GM12891 (cell line): ENCODE data around the gene ZFX.
"Not testable (repeated sequence)": the region's sequence is repeated elsewhere in the genome, so short reads cannot be mapped to it uniquely, and the experiment has no call there.

ENCODE experiments used
- DNase-seq: peaks from one replicate; pipeline ENCODE4 v3.0.0; 2011; ENCODE audit warnings: low spot score; ENCODE audit not compliant: insufficient read length
- FAIRE-seq: peaks from 2 replicates; lab custom pipeline; 2011; peaks lifted over from hg19 to GRCh38; lab: Jason Lieb, UNC
- PAX5 ChIP-seq: IDR thresholded peaks from 2 replicates; pipeline ENCODE4 v1.6.1; 2011; ENCODE audit warnings: low read length, moderate library complexity, mild to moderate bottlenecking; ENCODE audit not compliant: insufficient read depth, severe bottlenecking
- POLR2A ChIP-seq: IDR thresholded peaks from 2 replicates; pipeline ENCODE4 v1.6.1; 2011; ENCODE audit warnings: low read depth, low read length, control low read depth
- POLR2AphosphoS5 ChIP-seq: IDR thresholded peaks from 2 replicates; pipeline ENCODE4 v1.6.1; 2011; ENCODE audit warnings: low read depth, low read length, control low read depth
- POU2F2 ChIP-seq: IDR thresholded peaks from 2 replicates; pipeline ENCODE4 v1.6.1; 2011; ENCODE audit warnings: low read depth, mild to moderate bottlenecking, control low read depth, low read length, moderate library complexity
- SPI1 ChIP-seq: IDR thresholded peaks from 2 replicates; pipeline ENCODE4 v1.6.1; 2011; ENCODE audit warnings: low read depth, low read length, control low read depth
- TAF1 ChIP-seq: IDR thresholded peaks from 2 replicates; pipeline ENCODE4 v1.6.1; 2011; ENCODE audit warnings: low read depth, low read length, control low read depth

Gene ZFX

DNA sequence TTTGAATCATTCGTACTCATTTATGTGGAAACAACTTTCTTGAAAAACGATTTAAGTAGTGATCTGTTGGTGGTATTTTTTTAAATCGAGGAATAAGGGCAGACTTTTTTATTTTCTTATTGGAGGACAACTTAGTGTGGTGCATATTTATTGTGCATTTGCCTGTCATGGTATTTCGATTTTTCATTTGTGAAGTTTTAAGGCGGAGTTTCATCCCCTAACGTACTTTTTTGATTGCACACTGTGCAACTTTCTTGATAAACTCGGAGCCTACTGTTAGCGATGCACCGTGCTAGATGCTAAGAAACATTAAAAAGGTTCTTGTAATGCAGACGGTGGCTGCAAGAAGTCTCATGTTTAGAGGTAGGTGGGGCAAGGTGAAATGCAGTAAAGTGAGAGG, 1.4 kb downstream of the ZFX start:
- FAIRE-seq = no peak
- TF ChIP-seq POLR2A = no peak

DNA sequence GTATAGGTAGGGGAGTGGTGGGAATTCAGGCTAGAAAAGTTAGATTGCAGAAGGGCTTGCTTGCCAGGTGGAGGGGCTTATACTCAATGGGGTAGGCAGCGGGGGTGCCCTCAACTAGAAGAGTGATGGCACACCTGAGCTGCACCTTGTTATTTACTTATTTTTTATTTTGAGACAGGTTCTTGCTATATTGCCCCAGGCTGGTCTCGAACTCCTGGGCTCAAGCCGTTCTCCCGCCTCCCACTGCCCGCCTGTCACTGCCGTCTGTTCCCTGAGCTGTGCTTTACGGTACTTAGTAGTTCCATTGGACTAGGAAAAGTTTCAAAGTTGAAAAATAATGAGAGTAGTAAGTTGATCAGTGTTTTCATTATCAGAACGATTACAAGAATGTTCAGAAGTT, 2.0 kb downstream of the ZFX start:
- TF ChIP-seq SPI1 = no peak
- TF ChIP-seq PAX5 = no peak
- TF ChIP-seq POLR2AphosphoS5 = no peak
- no peak for TF ChIP-seq POU2F2
- no peak for TF ChIP-seq POLR2A
- no peak for TF ChIP-seq TAF1
- DNase-seq (no peak), FAIRE-seq (no peak)

More for the DNA sequence above, 1.4 kb downstream of the ZFX start:
- DNase-seq = no peak

DNA sequence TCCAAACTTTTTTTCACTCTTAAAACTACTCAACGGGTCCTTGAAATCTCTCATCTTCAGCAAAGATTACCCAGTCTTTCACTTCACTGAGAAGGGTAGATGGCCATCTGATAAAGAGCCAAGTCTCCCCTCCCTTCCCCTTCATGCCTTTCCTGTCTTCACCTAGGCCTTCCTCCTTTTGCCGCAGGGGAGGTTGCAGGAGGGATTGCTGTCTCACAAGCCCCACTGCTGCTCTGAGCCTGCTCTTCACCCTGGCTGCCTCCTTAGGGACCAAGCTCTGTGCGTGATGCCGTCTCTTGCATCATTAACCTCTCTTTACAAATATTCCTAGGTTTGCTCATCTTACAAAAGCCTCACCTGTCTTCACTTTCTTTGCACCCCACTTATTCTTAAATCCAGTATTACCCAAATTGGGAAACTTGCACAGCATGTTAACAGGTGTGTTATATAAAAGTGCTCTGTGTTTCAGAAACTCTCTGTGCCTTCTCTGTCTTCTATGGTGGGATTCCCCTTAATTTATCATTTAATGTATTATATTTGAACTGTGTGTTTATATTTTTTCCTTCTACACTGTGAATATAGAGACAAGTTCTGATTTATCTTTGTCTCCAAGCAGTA, 3.8 kb downstream of the ZFX start:
- DNase-seq = no peak
- peak; percentile 76 for FAIRE-seq
- no peak for TF ChIP-seq TAF1
- no peak for TF ChIP-seq SPI1
- TF ChIP-seq POU2F2 = no peak
- no peak for TF ChIP-seq PAX5
- TF ChIP-seq POLR2AphosphoS5 = no peak
- TF ChIP-seq POLR2A = no peak

DNA sequence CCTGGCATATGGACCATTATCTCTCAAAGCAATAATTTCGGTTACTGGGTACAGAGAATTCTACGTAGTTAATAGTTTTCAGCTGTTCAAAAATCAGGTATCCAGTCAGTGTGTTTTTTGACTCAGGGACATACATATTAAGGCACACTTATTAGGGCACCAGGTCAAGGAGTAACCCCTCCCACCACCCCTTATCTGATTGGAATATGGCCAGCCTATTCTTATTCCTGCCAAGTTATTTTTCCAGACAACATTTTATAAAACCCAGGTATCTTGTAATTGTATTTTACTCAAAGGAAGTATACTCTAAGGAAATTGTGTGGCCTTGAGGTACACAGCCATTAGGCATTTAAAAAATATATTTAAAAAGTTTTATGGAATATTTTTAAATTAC, 4.3 kb downstream of the ZFX start:
- no peak for TF ChIP-seq PAX5
- no peak for TF ChIP-seq POU2F2
- TF ChIP-seq POLR2AphosphoS5 = no peak
- TF ChIP-seq SPI1 = no peak
- TF ChIP-seq POLR2A = no peak
- TF ChIP-seq TAF1 = no peak
- DNase-seq = no peak
- FAIRE-seq = no peak

DNA sequence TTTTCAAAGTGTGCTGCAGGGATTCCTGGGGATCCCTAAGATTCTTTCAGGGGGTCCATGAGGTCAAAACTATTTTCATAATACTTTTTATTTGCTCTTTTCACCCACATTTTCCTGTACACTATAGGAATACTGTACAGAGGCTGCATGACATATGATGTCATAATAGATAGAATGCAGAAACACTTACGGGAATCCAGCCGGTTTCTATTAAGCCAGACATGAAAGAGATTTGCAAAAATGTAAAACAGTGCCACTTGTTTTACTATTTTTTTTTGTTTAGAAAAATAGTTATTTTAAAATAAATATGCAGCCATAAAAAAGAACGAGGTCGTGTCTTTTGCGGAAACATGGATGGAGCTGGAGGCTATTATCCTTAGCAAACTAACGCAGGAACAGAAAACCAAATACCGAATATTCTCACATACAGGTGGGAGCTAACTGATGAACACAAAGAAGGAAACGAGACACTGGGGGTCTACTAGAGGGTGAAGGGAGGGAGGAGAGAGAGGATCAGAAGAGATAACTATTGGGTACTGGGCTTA, 5.0 kb downstream of the ZFX start:
- no peak for TF ChIP-seq POLR2A
- TF ChIP-seq PAX5 = no peak
- no peak for TF ChIP-seq SPI1
- TF ChIP-seq POU2F2 = no peak
- TF ChIP-seq TAF1 = no peak
- no peak for TF ChIP-seq POLR2AphosphoS5
- DNase-seq (no peak), FAIRE-seq (no peak)

DNA sequence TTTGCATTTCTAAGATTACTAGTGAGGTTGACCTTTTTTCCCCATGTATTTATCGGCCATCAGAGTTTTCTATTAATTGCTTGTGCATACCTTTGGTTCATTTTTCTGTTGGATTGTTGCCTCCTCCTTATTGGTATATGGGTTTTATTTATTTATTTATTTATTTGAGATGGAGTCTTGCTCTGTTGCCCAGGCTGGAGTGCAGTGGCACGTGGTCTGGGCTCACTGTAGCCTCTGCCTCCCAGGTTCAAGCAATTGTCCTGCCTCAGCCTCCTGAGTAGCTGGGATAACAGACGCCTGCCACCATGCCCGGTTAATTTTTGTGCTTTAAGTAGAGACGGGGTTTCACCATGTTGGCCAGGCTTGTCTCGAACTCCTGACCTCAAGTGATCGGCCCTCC, 6.2 kb downstream of the ZFX start:
- peak; percentile 66 for FAIRE-seq
- DNase-seq = not testable (repeated sequence)

DNA sequence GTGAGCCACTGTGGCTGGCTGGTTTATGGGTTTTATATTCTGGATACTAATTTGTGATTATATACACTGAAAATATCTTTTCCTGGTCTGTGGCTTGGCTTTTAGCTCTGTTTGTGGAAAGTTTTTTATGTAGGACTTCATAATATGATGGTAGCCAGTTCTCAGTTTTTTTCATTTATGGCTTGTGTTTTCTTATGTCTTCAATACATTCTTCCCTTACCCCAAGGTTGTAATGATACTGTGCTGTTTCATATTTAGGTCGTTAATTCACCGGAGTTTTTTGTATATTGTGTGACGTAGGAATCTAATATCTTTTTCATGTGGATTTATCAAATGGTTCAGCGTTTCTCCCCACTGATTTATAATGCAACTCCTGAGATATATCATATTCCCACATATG, 6.6 kb downstream of the ZFX start:
- FAIRE-seq = no peak
- TF ChIP-seq POLR2A (no peak), SPI1 (no peak), POU2F2 (no peak), TAF1 (no peak), POLR2AphosphoS5 (no peak), PAX5 (no peak)

DNA sequence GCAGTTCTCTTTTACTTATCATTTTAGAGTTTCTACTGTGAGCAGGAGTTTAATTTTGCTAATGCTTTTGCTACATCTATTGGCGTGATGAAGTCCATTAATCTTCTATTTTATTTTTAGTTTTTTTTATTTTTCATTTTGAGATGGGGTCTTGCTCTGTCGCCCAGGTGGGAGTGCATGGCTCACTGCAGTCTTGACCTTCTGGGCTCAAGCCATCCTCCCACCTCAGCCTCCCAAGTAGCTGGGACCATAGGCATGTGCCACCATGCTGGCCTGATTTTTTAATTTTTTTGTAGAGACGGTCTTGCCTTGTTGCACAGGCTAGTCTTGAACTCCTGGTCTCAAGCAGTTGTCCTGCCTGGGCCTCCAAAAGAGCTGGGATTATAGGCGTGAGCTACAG, 9.4 kb downstream of the ZFX start:
- FAIRE-seq = peak; percentile 45
- no peak for DNase-seq
- TF ChIP-seq POU2F2 (no peak), POLR2A (no peak), SPI1 (no peak), POLR2AphosphoS5 (no peak), TAF1 (no peak), PAX5 (no peak)

More for the DNA sequence above, 6.6 kb downstream of the ZFX start:
- no peak for DNase-seq

DNA sequence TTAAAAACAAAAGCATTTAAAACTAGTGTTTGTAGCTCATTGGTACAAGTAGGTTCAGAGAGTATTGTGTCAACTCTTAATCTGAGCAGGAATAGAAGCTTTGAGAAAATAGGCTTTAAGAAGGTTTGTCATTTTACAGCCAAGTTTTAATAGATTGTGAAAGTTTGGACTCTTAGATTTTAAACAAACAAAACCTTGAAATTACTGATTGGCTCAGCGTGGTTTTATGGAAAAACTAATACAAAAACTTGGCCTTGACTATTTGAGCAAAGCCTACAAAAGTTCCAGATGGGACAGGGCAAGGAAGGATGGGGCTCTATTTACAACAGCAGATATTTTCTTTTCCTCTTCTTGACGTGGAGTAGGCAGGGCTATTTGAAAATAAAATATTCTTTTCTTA, 16.5 kb downstream of the ZFX start:
- DNase-seq (no peak), FAIRE-seq (no peak)
- no peak for TF ChIP-seq POLR2AphosphoS5
- TF ChIP-seq POU2F2 = no peak
- TF ChIP-seq SPI1 = no peak
- TF ChIP-seq POLR2A = no peak

DNA sequence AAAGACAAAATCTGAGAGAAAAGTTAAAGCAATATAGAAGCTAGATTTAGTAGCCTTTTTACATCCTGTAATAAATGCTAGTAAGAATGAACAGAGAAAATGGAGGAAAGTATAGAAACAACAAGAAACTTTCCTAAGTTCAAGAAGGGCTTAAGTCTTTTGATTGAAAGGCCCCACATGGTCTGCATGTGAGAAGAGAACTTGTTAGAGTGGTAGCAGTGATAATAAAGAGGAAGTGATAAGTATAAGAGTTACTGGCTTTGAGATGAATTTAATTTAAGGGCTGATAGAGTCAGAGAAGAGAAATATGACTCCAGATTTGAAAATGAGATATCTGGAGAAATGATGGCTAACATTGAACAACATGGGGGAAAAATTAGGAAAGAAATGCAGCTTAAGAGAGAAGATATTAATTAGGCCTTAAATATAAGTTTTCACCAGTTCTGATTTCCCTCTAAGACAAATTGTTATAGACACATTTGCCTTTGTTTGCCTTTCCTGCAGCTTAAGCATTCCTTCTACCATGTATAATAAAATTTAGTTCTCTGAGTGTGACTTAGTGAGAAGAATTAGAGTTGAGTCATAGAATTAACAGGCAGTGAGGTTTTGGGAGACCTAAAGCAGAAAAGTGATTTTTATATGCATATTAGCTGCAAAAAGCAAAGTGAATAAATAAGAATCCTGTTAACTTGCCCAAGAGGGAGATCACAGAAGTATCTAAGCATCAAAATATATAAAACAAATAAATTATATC, 18.4 kb downstream of the ZFX start:
- no peak for FAIRE-seq
- DNase-seq = no peak

More for the DNA sequence above, 18.4 kb downstream of the ZFX start:
- TF ChIP-seq POLR2A (no peak), POLR2AphosphoS5 (no peak), SPI1 (peak; percentile 82), POU2F2 (no peak), PAX5 (no peak)
